GM19099 (cell line): ENCODE data around the gene ZP1.

Experiments used
- POLR2A ChIP-seq: IDR thresholded peaks from 3 replicates; pipeline ENCODE4 v1.6.1; 2011; ENCODE audit warnings: low read depth; ENCODE audit not compliant: insufficient read length; ENCODE audit errors: extremely low read depth

ZP1 gene

GRCh38 chr11:60918251-60918938 is 51.1 kb downstream of the ZP1 start:
- no peak for TF ChIP-seq POLR2A

- TF ChIP-seq POLR2A: no peak
Observed at GRCh38 chr11:60918939-60919265, 51.6 kb downstream of the ZP1 start.

GRCh38 chr11:60919320-60919719 is 52.0 kb downstream of the ZP1 start:
- TF ChIP-seq POLR2A: no peak

GRCh38 chr11:60919956-60920355 is 52.6 kb downstream of the ZP1 start:
- TF ChIP-seq POLR2A: no peak

- TF ChIP-seq POLR2A: no peak
Observed at GRCh38 chr11:60921259-60921658, 53.9 kb downstream of the ZP1 start.

- TF ChIP-seq POLR2A: no peak
Observed at GRCh38 chr11:60921777-60922335, 54.5 kb downstream of the ZP1 start.

GRCh38 chr11:60922906-60923305 is 55.6 kb downstream of the ZP1 start:
- TF ChIP-seq POLR2A: no peak

GRCh38 chr11:60923326-60923725 is 56.0 kb downstream of the ZP1 start:
- no peak for TF ChIP-seq POLR2A

- no peak for TF ChIP-seq POLR2A
Observed at GRCh38 chr11:60923800-60924109, 56.4 kb downstream of the ZP1 start.

- TF ChIP-seq POLR2A: peak; percentile 21
Observed at GRCh38 chr11:60924110-60924905, 57.0 kb downstream of the ZP1 start, which contains the start of gene TMEM132A. TSS of gene TMEM132A (plus strand) at chr11:60924460. CDS start at chr11:60924634, 174 bp downstream.
